Keratinocyte (primary cell): ENCODE results near the gene TOP3B. TPM values are rescaled to one million over a fixed set of nuclear protein-coding genes. Genes with fewer than 3 reads are reported as not detected.

Source experiments
- DNase-seq: peaks from one replicate; pipeline ENCODE4 v3.0.0-alpha.2; 2011; ENCODE audit warnings: low read depth, missing footprints, low spot score
- FAIRE-seq: peaks from 2 replicates; lab custom pipeline; 2011; peaks lifted over from hg19 to GRCh38; lab: Jason Lieb, UNC
- H2AFZ ChIP-seq: 2 replicates; pipeline ENCODE4 v1.6.0; 2012; ENCODE audit warnings: low read length, control low read depth, inconsistent platforms; ENCODE audit not compliant: control insufficient read depth
- H3K27ac ChIP-seq: 2 replicates; pipeline ENCODE4 v1.5.1; 2011; ENCODE audit warnings: low read length; ENCODE audit not compliant: control insufficient read depth, insufficient read depth
- H3K27me3 ChIP-seq: 3 replicates; pipeline ENCODE4 v1.6.0; 2011; ENCODE audit warnings: low read length; ENCODE audit not compliant: control insufficient read depth, insufficient read depth; ENCODE audit errors: extremely low read depth
- H3K36me3 ChIP-seq, 2 experiments: 2 replicates in 1 of 2; 3 replicates in 1 of 2; pipeline ENCODE4 v1.5.1; 2011; ENCODE audit warnings: low read length in 2 of 2, mild to moderate bottlenecking in 1 of 2; ENCODE audit not compliant: control insufficient read depth in 2 of 2, insufficient read depth in 2 of 2; ENCODE audit errors: extremely low read depth in 1 of 2
- H3K4me1 ChIP-seq: 3 replicates; pipeline ENCODE4 v1.5.1; 2011; ENCODE audit warnings: low read length; ENCODE audit not compliant: control insufficient read depth, insufficient read depth; ENCODE audit errors: extremely low read depth
- H3K4me2 ChIP-seq: 3 replicates; pipeline ENCODE4 v1.6.0; 2011; ENCODE audit warnings: low read depth, low read length; ENCODE audit not compliant: control insufficient read depth, insufficient read depth; ENCODE audit errors: extremely low read depth
- H3K4me3 ChIP-seq, 3 experiments: fragments of 200-600 bp in 1 of 3; sonication (generic) in 1 of 3; 2 replicates in 2 of 3; 3 replicates in 1 of 3; pipeline ENCODE4 v1.5.1; 2011 to 2016; ENCODE audit warnings: low read length in 3 of 3, mild to moderate bottlenecking in 3 of 3, control low read depth in 2 of 3, inconsistent platforms in 1 of 3, low read depth in 1 of 3, mixed read lengths in 1 of 3, mixed run types in 1 of 3, moderate library complexity in 1 of 3; ENCODE audit not compliant: control insufficient read depth in 2 of 3, insufficient read depth in 2 of 3; ENCODE audit errors: extremely low read depth in 1 of 3
- H3K79me2 ChIP-seq: 2 replicates; pipeline ENCODE4 v1.6.0; 2012; ENCODE audit warnings: low read length; ENCODE audit not compliant: control insufficient read depth, insufficient read depth
- H3K9ac ChIP-seq: 3 replicates; pipeline ENCODE4 v1.6.0; 2011; ENCODE audit warnings: low read length; ENCODE audit not compliant: control insufficient read depth, insufficient read depth; ENCODE audit errors: extremely low read depth
- H3K9me1 ChIP-seq: 3 replicates; pipeline ENCODE4 v1.6.0; 2011; ENCODE audit warnings: low read length; ENCODE audit not compliant: control insufficient read depth, insufficient read depth; ENCODE audit errors: extremely low read depth
- H3K9me3 ChIP-seq: 2 replicates; pipeline ENCODE4 v1.5.1; 2012; ENCODE audit warnings: low read depth, low read length; ENCODE audit not compliant: control insufficient read depth
- H4K20me1 ChIP-seq: 3 replicates; pipeline ENCODE4 v1.6.0; 2011; ENCODE audit warnings: low read length; ENCODE audit not compliant: control insufficient read depth, insufficient read depth; ENCODE audit errors: extremely low read depth
- CTCF ChIP-seq, 3 experiments: IDR thresholded peaks in 1 of 3; conservative IDR thresholded peaks in 1 of 3; optimal IDR thresholded peaks in 1 of 3; 2 replicates in 2 of 3; 3 replicates in 1 of 3; pipeline versions ENCODE3 to v1.5.1; 2011; ENCODE audit warnings: low read length in 3 of 3, mild to moderate bottlenecking in 3 of 3, moderate library complexity in 2 of 3, control low read depth in 1 of 3, inconsistent platforms in 1 of 3; ENCODE audit not compliant: insufficient read depth in 2 of 3; ENCODE audit errors: extremely low read depth in 1 of 3
- EZH2 ChIP-seq: IDR thresholded peaks from one replicate; pipeline ENCODE4 v1.6.1; 2012; ENCODE audit warnings: inconsistent platforms, mild to moderate bottlenecking, low read length, moderate library complexity
- dilution Hi-C: fragments of 300-500 bp; cut with MboI; formaldehyde crosslinking; loops from one replicate; pipeline ENCODE4 v1.7.0; 2020; ENCODE audit warnings: low sequenced_read_pairs; ENCODE audit not compliant: extremely low pct_ligation_motif_present
- polyA minus RNA-seq, 3 experiments: library from RNA; depleted of rRNA, polyadenylated mRNA; stranded (reverse); fragments of >200 nt; gene quantifications; 1 replicate in 1 of 3; 2 replicates in 1 of 3; 3 replicates in 1 of 3; pipeline ENCODE4 v1.2.3, GENCODE V29; 2011
- polyA plus RNA-seq, 5 experiments: library from polyadenylated mRNA; depleted of rRNA in 3 of 5; stranded (reverse) in 3 of 5; stranded (forward) in 1 of 5; unstranded in 1 of 5; fragments of >200 nt; gene quantifications; 1 replicate in 1 of 5; 2 replicates in 3 of 5; 3 replicates in 1 of 5; pipeline versions ENCODE4 v1.2.1 to v1.2.3, GENCODE V29; 2011 to 2012; ENCODE audit warnings: missing spikeins in 2 of 5, low read depth in 1 of 5, low replicate concordance in 1 of 5

TOP3B gene
- polyA plus RNA-seq = 13.8 to 14.8 TPM (median 13.9 TPM) in 3 replicates
- polyA plus RNA-seq (2011; ENCODE audit: low read depth) = 10.8 TPM
- 4.6 and 7.0 TPM in 2 replicates for polyA plus RNA-seq (2011; cell fraction: cytosol; rRNA removed)
- 59.0 and 81.0 TPM in 2 replicates for polyA plus RNA-seq (2011; cell fraction: nucleus; rRNA removed)
- polyA plus RNA-seq (2012; ENCODE audit: low replicate concordance) = 19.8 and 26.6 TPM in 2 replicates
- polyA minus RNA-seq = 17.4 to 39.6 TPM (median 24.1 TPM) in 3 replicates
- 4.4 TPM for polyA minus RNA-seq (2011; cell fraction: cytosol; rRNA and poly(A)+ RNA removed)
- polyA minus RNA-seq (2011; cell fraction: nucleus; rRNA and poly(A)+ RNA removed) = 29.4 and 30.1 TPM in 2 replicates

DNA sequence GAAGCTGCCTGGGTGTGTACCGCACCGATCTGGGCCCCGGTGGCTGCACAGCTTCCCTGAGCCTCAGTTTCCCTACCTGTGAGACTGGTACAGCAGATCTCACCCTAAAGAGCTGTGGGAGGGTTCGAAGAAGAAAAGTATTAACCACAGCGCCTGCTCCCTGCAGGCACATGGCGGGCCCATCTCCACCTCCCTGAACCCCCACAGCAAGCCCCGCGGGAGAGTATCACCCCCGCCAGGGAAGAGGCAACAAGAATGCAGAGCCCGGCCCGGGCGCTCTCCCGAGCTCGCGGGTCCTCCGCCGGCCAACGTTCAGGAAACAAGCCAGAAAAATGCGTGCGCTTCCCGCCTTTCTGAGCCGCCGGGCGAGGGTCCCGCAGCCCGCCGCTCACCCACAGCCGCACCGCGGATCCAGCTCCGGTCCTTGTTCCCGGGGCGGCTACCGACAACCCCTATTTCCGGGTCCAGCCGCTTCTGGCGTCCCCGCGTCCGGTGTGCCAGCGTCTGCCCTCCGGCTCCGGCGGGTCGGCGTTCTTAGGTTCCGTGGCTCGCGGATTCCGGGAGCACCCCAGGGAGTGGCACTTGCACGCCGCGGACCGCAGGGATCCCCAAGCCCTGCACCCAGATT, at the start of gene TOP3B:
Gene TOP3B, minus strand, starts transcription at position 450 of the 628 bp plus-strand sequence. CDS start 7,078 bp downstream, outside the sequence.
- peaks cover 4 to 12% of the 10 kb centered on the region in 2 experiments for H3K36me3 ChIP-seq
- H3K27ac ChIP-seq = peak within 1 kb of the TSS; percentile 85
- no peaks in the 10 kb centered on the region for H3K9me1 ChIP-seq
- DNase-seq = no peak
- peaks cover 9% of the 10 kb centered on the region for H3K4me1 ChIP-seq
- peak within 1 kb of the TSS; percentile 77 for H2AFZ ChIP-seq
- H3K4me3 ChIP-seq = peak within 1 kb of the TSS; percentile 88 to 97 (median 97)
- no peaks in the 10 kb centered on the region for H3K9me3 ChIP-seq
- dilution Hi-C loops = no loop called here
- H3K4me2 ChIP-seq = peak within 1 kb of the TSS; percentile 97
- TF ChIP-seq CTCF (optimal IDR thresholded peaks at IDR 0.05 in 1 of 3, IDR thresholded peaks at IDR 0.05 in 1 of 3, conservative IDR thresholded peaks at IDR 0.05 in 1 of 3; ENCODE audit: extremely low read depth in 1 of 3, insufficient read depth in 2 of 3, low read length in 3 of 3) = no peak
- no peak for TF ChIP-seq EZH2
- H4K20me1 ChIP-seq = peaks cover 2% of the 10 kb centered on the region
- peak within 1 kb of the TSS; percentile 96 for H3K9ac ChIP-seq
- H3K79me2 ChIP-seq = peaks cover 34% of the 10 kb centered on the region
- H3K27me3 ChIP-seq = no peaks in the 10 kb centered on the region
- FAIRE-seq = no peak

- no peak overlapping the region for H2AFZ ChIP-seq
- peaks cover 5% of the 10 kb centered on the region for H3K27me3 ChIP-seq
- no peaks in the 10 kb centered on the region for H3K36me3 ChIP-seq
- no peak overlapping the region for H3K9ac ChIP-seq
- no peak overlapping the region for H3K4me2 ChIP-seq
- FAIRE-seq (no peak), DNase-seq (no peak)
- no peaks in the 10 kb centered on the region for H3K79me2 ChIP-seq
- no peaks in the 10 kb centered on the region for H3K9me3 ChIP-seq
- no peaks in the 10 kb centered on the region for H3K9me1 ChIP-seq
- TF ChIP-seq EZH2 (no peak), CTCF (optimal IDR thresholded peaks at IDR 0.05 in 1 of 3, IDR thresholded peaks at IDR 0.05 in 1 of 3, conservative IDR thresholded peaks at IDR 0.05 in 1 of 3; ENCODE audit: extremely low read depth in 1 of 3, insufficient read depth in 2 of 3, low read length in 3 of 3) (no peak)
- no peaks in the 10 kb centered on the region for H4K20me1 ChIP-seq
- no peaks in the 10 kb centered on the region for H3K4me1 ChIP-seq
- dilution Hi-C loops = no loop called here
- no peak overlapping the region for H3K27ac ChIP-seq
- H3K4me3 ChIP-seq = no peak overlapping the region
Observed at GRCh38 chr22:22031183-22031945, 48.8 kb upstream of the TOP3B start.
